Superior temporal gyrus (tissue), 1 donor: ENCODE measurements around the gene BTN1A1.
A peak's percentile ranks its signal among the peaks of the same experiment; 100 is the strongest.
"Not testable (repeated sequence)": the region's sequence is repeated elsewhere in the genome, so short reads cannot be mapped to it uniquely, and the experiment has no call there.

Source experiments
- DNase-seq: peaks from one replicate; pipeline ENCODE4 v3.0.0-alpha.2; 2016; ENCODE audit errors: extremely low spot score

Gene BTN1A1

DNA sequence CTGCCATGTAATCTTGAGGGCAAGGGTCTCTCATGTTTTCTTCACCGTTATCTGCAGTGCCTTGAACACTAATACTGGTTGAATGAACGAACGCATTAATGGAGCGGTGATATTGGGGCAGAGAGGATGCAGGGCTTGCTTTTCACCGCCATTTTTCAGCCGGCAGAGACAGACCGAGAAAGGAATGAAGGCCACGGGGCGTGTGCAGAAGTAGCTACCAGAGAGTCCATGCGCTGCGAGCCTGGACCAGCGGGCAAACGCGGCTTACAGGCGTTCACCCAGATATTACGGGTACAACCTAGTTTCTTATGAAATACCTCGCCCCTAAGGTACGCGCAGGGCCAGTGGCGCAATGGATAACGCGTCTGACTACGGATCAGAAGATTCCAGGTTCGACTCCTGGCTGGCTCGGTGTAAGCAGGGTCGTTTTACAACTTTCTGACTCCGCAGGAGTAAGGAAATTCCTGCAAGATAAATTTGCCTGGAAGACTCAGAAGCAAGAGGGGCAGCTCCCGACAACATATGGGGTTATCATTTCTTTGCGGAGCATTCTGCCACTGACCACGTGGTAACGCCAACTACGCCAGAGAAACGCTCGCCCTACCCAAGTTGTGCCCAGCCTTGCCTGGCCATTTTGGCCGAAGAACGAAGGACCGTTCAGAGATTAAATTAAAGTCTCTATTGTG lies 37.2 kb downstream of the BTN1A1 start:
- DNase-seq = peak; percentile 96

DNA sequence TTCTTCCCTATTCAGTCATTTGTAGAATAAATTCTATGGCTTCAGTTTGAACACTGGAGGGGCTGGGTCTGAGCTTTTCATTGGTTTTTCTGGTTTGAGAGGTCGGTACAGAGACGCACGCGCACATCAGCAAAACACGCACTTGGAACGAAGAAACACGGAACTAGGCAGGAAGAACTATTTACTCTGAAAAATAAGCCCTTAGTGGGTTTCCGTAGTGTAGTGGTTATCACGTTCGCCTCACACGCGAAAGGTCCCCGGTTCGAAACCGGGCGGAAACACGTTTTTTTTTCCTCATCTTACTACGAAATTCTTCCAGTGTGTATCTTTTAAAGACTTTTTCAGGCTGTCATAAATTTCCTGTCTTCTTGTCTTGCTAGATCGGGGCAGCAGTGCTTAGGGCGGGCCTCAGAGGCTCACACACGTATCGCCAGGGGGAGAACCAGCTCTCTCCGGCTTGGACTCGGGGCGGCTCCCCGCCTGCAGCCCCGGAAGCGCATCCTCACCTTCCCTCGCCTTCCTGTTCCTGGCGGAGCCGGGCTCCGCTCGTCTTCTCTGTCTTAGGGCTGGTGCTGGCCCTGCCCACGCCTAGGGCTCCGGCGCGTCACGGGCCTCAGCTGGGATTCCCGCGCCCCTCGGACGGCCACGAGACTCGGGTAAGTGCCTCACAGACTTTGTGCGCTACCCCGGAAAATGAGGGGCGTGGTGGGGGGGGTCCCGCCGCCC lies 37.9 kb downstream of the BTN1A1 start, which contains the start of gene HMGN4:
TSS of gene HMGN4 (plus strand) at position 521 of the 726 bp plus-strand sequence. CDS start 6,841 bp downstream, outside the sequence.
- DNase-seq = peak; percentile 99

DNA sequence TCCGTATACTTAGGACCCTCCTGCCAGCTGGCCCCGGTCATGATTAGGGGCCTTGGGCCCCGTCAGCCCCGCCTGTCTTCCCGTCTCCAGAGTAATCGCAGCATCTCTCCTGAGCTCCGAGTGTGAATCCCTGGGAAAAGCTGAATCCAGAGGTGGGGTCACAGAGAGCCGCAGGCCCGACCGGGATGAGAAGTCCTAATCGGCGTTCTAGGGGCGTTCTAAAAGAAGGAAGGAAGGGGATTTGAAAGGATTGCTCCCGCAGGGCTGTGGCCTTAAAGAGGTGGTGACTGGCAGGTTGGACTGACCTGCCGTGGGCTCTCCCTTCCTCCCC lies 38.4 kb downstream of the BTN1A1 start:
- no peak for DNase-seq

DNA sequence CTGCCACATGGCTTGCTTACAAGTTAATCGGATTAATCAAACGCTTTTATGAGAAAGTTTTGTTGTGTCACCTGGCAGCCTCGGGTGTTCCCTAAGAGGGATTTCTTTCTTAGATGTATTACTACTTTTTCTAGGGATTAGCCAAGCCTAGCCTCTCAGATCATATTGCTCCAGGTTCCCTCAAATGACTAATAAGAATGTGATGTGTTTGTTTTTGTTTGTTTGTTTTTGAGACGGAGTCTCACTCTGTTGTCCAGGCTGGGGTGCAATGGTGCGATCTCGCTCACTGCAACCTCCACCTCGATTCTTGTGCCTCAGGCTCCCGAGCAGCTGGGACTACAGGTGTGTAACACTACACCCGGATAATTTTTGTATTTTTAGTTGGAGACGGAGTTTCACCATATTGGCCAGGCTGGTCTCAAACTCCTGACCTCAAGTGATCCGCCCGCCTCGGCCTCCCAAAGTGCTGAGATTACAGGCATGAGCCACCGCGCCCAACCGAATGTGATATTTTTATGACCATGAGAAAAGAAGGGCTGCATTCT lies 39.0 kb downstream of the BTN1A1 start:
- DNase-seq = no peak

DNA sequence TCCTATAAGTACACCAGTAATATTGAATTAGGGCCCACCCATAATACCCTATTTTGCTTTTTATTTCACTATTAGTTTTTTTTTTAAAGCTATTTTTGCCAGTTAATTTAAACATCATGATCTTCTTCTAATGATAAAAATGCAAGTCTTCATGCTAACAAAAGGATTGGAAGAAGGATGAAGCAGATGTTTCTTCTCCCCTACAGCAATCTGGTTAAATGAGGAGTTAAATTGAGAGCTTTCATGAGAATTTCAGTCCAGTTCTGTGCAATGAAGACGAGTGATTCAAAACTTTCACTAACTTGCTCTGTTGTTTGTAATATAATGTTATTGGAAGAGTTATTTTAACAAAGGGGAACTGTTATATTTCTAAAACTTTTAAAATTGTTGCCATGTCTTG lies 41.5 kb downstream of the BTN1A1 start:
- DNase-seq = no peak

DNA sequence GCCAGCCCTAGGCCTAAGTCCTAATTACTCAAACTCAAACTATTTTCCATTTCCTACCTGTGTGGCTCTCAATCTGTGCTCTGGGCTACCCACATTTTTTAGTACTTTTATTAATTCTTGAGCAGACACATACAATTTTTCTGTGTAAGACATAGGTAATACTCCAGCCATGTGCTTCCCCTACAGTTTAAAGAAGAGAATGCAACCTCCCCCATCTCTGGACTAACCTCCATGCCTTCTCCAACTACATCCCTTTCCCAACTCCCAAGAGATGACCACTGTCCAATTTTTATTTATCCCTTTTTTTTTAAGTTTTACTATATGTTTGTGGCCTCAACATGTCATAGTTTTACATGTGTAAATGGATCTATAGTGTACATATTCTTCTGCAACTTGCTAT lies 43.9 kb downstream of the BTN1A1 start:
- no peak for DNase-seq

DNA sequence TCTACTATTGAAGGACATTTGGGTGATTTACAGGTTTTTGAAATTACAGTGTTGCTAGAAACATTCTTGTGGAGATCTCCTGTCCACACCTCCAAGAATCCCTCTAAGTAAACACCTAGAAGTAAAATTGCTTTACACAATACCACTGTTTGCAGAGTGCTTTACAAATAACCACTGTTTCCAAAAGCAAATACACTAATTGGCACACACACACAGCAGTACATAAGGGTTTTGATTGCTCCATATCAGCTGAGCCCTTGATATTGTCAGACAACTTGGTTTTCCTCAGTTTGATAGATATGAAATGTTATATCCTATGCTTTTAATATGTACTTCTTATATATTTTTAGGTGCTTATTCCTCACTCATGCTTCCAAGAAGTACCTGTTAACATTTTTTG lies 44.4 kb downstream of the BTN1A1 start:
- DNase-seq = no peak

DNA sequence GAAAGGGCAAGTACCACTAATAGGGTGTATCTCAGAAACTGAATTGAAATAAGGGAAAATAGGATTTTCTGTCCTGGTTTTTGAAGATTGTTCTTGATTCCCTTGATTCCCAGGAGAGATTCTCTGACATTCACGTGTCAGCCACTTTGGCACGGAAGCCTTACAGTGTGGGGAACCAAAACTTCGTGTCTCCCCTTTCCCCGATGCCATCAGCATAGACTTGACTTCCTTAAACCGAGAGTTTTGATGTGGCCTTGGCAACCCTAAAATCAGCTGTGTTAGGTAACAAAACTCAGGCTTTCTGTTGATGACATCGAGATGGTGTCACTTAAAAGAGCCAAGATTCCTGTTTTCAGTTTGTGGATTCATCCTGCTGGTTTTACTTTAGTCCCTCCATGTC lies 45.5 kb downstream of the BTN1A1 start:
- DNase-seq = no peak

DNA sequence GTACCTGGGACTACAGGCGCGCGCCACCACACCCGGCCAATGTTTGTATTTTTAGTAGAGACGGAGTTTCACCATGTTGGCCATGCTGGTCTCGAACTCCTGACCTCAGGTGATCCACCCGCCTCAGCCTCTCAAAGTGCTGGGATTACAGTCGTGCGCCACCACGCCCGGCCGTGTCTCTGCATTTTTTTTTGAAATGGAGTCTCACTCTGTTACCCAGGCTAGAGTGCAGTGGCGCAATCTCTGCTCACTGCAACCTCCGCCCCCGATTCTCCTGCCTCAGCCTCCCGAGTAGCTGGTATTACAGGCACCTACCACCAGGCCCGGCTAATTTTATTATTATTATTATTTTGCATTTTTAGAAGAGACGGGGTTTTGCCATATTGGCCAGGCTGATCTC lies 47.3 kb downstream of the BTN1A1 start:
- not testable (repeated sequence) for DNase-seq

DNA sequence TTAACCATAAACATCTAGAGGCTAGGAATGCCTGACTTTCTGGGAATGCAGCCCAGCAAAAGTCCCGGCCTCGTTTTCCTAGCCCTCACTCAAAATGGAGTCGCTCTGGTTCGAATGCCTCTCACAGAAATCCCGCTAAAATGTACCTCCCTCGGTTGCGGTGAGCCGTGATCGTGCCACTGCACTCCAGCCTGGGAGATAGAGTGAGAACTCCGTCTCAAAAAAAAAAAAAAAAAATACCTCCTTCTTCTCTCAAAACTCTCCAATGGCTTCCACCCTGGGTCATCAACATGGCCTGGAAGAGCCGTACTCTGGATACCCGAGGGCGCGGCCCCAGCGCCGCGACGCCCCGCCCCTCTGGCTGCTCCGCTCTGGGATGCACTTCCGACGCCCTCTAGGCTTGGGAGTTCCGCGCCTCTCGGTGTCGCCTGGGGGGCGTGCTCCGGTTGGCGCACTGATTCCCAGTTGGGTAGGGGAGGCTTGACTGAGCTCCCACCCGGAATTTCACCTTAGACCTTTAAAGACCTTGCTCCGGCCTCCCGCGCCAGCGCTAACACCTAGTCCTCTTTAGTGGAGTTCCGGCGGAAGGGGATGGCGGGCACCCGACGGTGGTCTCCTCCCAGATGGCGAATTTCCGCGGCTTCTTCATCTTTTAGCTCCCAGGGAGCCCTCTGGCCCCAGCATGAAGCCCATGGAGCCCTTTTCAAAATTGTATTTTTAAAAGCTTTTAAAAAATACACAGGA lies 50.3 kb downstream of the BTN1A1 start:
- DNase-seq = no peak

DNA sequence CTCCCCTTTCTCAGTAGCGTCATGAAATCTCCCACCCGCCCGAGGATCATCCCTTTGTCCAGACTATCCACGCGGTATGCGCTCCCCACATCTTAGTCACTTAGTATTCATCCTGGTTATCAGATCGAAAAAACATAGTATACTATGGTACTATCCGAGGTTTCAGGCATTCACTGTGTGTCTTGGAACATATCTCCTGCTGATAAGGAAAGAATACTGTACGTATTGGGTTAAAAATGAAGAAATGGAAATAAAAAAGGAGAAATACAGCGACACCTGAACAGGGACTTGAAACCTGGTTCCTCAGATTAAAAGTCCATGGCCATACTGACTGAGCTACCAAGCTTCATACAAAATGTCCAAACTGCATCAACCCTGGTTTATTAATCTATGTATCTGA lies 52.1 kb downstream of the BTN1A1 start:
- DNase-seq = no peak

DNA sequence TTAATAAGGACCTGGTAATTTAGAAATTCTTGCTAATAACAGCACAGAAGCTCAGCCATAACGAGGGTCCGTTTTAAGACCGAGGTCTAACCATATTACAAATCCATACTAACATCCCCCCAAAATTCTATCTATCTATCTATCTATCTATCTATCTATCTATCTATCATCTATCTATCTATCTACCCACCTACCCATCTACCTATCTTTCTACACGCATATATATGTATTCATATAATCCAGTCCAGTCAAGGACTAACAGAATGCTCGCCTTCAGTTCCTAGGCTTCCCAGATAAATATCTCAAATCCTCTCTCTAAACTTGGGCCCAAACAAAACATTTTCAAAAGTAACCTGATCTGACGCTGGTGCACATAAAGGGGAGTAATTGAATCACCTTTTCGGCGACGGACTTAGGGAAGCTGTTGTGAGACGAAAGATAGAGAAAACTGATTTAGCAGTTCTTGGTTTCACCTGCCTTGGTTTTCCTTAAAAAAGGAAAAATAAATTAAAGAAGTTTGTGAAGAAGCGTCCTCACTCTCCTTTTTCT lies 52.6 kb downstream of the BTN1A1 start:
- DNase-seq = no peak

DNA sequence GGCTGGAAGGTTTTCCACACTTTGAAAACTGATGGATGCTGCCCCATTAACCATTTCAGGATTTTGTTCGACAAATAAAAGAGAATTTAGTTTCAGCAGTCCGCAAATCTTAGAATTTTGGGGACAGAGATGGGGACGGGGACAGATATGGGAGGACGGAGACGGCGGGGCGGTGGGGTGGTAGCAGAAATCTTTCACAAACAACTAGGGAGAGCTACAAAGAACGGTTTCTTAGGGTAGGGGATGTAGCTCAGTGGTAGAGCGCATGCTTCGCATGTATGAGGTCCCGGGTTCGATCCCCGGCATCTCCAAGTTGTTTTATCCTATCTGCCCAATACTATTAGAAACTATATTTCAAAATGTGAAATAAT lies 53.1 kb downstream of the BTN1A1 start:
- peak; percentile 95 for DNase-seq

DNA sequence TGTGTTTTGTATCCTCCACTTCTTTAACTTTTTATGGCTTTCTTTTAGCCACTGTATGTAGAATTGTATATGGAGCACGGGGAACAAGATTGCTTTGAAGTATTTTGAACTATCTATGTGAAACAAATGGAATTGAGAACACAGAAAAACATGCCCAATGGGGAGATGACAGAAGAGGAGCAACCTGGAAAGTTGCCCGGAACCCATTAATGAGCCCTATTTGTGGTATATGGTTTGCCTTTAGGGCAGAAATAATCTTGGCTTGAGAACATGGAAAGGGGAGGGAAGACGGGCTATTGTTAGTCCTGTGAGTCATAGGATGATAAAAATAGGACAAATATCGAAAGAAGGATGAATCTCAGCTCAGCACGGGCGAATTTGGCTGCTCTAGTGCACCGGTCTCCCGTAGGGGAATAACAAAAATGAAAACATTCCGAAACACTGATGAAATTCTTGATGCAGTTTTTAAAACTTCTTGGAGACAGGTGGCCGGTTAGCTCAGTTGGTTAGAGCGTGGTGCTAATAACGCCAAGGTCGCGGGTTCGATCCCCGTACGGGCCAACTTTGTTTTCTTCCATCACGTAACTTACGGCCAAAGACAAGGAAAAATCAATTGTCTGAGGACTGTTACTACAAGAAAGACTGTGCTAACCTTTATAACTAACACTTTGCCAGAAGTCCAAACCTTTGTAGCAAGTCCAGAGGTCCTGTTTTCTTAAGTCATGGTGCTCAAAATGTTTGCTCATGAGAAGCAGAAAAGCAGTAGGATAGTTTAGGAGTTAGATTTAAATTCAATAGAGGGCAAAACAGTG lies 53.7 kb downstream of the BTN1A1 start:
- DNase-seq = peak; percentile 92

DNA sequence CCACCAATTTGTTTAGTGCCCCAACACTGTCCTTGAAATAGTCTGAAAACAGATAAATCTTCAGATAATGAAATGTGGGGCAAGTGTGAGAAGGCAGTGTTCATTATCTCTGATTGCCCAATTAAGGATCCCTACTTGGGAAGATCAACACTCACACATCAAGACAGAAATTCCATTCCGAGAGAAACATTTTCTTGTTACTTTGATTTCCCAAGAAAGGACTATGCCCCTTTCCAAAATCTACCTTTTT lies 54.3 kb downstream of the BTN1A1 start:
- DNase-seq = no peak

DNA sequence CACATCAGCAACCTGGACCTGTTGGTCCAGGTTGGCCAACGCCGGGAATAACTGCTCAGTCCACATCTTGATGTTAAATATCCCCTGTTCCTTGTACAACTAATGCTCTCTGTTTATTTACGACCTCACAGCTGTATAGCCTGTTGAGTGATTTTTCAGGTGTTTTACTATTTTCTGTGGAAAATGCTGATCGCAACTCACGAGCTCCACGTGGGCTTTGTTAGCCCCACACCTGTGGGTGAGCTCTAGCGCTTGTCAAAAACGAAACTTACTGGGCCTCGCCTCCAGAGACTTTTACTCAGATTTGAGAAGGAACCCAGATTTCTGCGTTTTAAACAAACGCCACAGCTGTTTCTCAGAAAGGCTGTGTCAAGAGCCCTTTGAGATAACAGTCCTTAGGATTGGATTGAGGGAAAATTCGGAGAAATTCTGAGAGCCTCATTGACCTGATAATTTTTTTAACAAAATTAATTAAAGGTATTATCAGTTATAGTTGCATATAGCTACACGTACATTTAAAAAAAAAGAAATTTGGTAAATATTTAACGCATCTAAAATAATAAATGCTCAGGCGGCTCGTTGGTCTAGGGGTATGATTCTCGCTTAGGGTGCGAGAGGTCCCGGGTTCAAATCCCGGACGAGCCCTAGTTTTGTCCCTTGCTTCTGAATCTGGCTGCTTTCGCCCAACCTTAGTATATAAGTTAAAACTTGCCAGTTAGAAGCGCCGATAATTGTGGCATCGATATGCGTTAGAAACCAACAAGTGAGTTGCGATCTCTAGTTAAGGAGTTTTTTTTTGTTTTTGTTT lies 54.8 kb downstream of the BTN1A1 start:
- peak; percentile 81 for DNase-seq

DNA sequence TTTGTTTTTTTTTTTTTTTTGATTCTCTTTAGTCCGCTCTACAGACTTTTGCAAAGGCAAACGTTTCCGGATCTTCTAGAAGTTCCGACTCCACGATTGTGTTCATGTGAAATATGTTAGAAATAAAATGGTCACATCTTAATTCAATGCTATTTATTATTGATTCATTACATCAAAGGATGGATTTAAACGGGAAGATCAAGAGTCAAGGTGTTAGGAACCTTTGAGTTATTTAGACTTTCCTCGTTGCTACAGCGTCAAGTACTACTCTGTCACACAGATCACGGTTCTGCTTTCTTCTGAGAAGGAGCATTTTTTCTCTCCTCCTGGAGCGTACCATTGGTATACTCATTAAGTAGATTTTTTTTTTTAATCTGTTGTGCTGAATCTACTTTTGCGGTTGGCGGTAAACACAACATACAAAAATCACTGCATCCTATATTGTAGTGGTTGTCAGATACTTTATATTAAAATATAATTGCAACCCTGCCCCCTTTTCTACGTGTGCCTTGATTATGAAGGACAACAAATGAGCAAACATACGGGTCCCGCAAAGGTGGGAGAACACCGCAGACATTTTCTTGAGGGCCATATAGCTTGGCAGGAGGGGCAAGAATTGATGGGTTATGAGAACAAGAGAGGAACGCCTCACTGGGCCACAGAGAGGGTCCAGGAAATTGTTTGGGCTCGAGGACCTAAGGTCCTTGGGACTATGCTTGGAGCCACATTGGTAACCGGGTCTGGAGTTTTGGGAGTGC lies 55.6 kb downstream of the BTN1A1 start:
- peak; percentile 55 for DNase-seq

DNA sequence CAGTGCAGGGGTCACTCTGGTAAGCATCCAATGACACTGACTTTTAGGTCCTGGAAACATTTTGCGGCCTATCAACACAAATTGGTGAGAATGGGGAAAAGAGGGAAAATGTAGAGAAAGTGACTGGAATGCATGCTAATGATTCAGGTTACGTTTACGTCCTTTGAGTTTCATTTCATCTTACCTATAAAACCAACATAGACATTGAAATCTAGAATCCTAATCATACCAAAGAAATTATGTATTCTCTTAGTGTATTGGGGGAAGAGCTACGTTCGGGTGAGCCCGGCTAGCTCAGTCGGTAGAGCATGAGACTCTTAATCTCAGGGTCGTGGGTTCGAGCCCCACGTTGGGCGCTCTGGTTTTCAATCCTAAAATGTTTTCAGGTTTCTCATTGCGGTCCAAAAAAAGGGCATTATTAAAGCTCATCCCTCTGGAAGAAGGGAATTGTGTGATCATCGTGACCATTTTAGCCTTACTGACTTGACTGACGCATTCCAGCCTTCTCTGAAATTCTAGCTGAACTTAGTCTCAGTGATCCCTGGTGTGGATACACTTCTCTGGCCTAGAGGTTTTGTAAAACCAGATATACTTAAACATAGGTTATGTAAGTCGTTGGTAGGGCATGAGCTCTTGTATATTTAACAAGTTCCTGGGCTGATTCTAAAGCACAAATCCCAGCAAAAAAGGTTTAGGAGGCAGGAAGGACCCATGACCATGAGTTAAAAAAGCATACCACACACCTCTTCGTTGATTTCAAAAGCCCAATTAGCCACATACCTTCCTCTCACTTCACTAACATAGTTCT lies 56.4 kb downstream of the BTN1A1 start:
- peak; percentile 76 for DNase-seq
